Upper lobe of right lung (tissue), 1 donor: ENCODE measurements around the gene RAPGEF3. TPM values are rescaled to one million over a fixed set of nuclear protein-coding genes. Genes with fewer than 3 reads are reported as not detected.

ENCODE experiments used
- ATAC-seq: fragments of 200-7000 bp; cut with Tn5 transposase; one replicate; pipeline ENCODE4 v1.9.1; 2020; ENCODE audit warnings: mild to moderate bottlenecking, moderate library complexity
- DNase-seq: peaks from one replicate; pipeline ENCODE4 v3.0.0-alpha.2; 2020
- H3K27ac ChIP-seq: fragments of 200-600 bp; one replicate; pipeline ENCODE4 v1.8.0; 2022
- H3K27me3 ChIP-seq: fragments of 200-600 bp; one replicate; pipeline ENCODE4 v1.8.0; 2022; ENCODE audit warnings: mild to moderate bottlenecking
- H3K36me3 ChIP-seq: fragments of 200-600 bp; one replicate; pipeline ENCODE4 v1.8.0; 2022
- H3K4me1 ChIP-seq: fragments of 200-600 bp; one replicate; pipeline ENCODE4 v1.8.0; 2022
- H3K4me3 ChIP-seq: fragments of 200-600 bp; one replicate; pipeline ENCODE4 v1.8.0; 2022; ENCODE audit warnings: mild to moderate bottlenecking
- H3K9me3 ChIP-seq: fragments of 200-600 bp; one replicate; pipeline ENCODE4 v1.8.0; 2022
- intact Hi-C: fragments of 100-400 bp; cut with DNase I; formaldehyde crosslinking; loops from one replicate; pipeline ENCODE4 v1.11.0; 2022
- total RNA-seq: library from RNA; stranded (reverse); fragmentation: NEBNext Ultra II Directional; extraction: Animal tissue kit (Norgen Biotek cat#: 25700); gene quantifications from one replicate; pipeline ENCODE4 v1.2.1, GENCODE V29; 2021
- TF ChIP-seq, protein P1 (sequence below): fragments of 200-600 bp; IDR thresholded peaks from one replicate; pipeline ENCODE4 v1.8.0; 2022; ENCODE audit warnings: antibody characterized with exemption
- donor health status: DM: no; HTN: yes; CAD: no; lungs with severe emphysema.

RAPGEF3 gene
- total RNA-seq, 1 donor from 2014 or later: 69.6 TPM

DNA sequence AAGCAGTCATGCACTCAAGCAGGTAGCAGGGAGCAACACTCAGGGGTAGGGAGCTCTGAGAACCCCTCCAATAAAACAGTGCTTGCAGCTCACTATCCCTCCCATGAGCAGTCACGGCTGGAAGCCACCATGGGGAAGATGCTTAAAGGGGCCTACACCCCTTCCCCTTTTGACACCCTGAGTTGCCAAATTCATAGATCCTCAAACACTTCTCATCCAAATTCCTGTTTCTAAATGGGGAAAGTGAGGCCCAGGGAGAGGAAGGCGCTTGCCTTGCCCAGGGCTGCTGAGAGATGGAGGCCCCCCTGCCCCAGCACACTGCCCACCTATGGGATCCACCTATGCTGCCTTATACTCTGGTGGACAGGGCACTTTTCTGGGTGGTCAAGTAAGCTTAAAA, 26.2 kb downstream of the RAPGEF3 start:
- DNase-seq (no peak), ATAC-seq (no peak)
- no peaks in the 10 kb centered on the region for H3K36me3 ChIP-seq
- H3K4me3 ChIP-seq: no peak overlapping the region
- no peaks in the 10 kb centered on the region for H3K9me3 ChIP-seq
- peaks cover 31% of the 10 kb centered on the region for H3K4me1 ChIP-seq
- TF ChIP-seq, protein P1, sequence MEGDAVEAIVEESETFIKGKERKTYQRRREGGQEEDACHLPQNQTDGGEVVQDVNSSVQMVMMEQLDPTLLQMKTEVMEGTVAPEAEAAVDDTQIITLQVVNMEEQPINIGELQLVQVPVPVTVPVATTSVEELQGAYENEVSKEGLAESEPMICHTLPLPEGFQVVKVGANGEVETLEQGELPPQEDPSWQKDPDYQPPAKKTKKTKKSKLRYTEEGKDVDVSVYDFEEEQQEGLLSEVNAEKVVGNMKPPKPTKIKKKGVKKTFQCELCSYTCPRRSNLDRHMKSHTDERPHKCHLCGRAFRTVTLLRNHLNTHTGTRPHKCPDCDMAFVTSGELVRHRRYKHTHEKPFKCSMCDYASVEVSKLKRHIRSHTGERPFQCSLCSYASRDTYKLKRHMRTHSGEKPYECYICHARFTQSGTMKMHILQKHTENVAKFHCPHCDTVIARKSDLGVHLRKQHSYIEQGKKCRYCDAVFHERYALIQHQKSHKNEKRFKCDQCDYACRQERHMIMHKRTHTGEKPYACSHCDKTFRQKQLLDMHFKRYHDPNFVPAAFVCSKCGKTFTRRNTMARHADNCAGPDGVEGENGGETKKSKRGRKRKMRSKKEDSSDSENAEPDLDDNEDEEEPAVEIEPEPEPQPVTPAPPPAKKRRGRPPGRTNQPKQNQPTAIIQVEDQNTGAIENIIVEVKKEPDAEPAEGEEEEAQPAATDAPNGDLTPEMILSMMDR: no peak
- H3K27me3 ChIP-seq: no peaks in the 10 kb centered on the region
- intact Hi-C loops: no loop called here
- H3K27ac ChIP-seq: no peak overlapping the region

DNA sequence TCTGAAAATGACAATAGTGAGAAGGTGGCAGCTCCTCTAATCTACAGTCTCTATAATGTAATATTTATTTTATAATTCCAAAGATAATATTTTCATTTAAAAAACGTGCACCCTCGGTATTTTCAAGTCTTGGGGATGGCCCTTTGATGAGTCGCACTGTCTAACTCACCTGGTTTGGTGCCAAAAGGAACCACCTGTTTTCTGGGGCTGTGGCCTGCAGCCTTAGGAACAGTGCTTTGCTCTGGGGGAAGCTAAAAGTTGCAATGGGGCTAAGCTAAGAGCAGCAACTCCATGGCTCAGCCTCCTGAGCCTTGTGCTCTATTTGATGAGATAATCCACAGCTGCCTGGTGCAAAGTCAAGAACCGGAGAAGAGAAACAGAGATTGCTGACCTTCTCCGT, 27.0 kb downstream of the RAPGEF3 start:
- no peak for ATAC-seq
- peaks cover 24% of the 10 kb centered on the region for H3K4me1 ChIP-seq
- no peak overlapping the region for H3K4me3 ChIP-seq
- no peak overlapping the region for H3K27ac ChIP-seq
- TF ChIP-seq, protein P1: no peak
- H3K9me3 ChIP-seq: no peaks in the 10 kb centered on the region
- intact Hi-C loops: no loop called here
- no peaks in the 10 kb centered on the region for H3K27me3 ChIP-seq
- no peaks in the 10 kb centered on the region for H3K36me3 ChIP-seq
- no peak for DNase-seq

DNA sequence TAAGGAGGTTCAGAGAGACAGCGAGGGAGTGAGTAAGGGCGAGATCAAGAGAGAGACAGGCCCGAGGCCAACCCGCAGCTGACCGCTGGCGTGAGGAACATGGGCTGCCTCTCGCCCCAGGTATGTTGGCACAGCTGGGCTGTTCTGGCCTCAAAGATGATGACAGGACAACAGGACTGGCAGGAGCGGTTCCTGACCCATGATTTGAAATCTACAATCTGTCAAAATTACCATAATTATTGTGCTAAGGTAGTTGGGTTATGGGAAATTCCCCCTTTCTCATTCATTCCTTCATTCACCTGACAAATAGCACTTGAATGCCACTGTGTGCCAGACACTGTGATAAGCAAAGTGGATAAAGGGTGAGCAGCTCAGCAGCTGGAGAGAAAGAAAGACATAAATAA, 28.3 kb downstream of the RAPGEF3 start:
- Histone ChIP-seq H3K27ac (peak overlapping the region; percentile 37), H3K27me3 (no peaks in the 10 kb centered on the region), H3K36me3 (no peaks in the 10 kb centered on the region), H3K4me3 (no peak overlapping the region), H3K9me3 (no peaks in the 10 kb centered on the region), H3K4me1 (peaks cover 11% of the 10 kb centered on the region)
- intact Hi-C loops: no loop called here
- TF ChIP-seq, protein P1: no peak
- ATAC-seq: peak; percentile 63
- no peak for DNase-seq

DNA sequence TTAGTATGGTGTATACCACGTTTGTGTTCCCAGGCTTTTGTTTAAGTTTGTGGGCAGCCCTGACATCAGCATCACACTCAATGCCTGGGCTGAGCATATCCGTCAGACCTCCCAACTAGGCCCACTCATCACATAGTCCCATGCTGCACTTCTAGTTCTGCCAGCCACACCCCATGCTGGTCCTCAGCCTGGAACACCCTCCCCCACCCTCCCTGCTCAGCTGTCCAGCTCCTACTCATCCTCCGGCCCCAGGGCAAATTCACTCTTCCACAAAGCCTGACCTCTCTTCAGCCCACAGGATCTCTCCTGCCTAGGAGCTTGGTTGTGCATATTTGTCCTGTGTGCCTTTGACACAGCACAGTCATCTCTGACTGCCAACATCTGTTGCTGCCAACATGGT, 29.4 kb downstream of the RAPGEF3 start:
- no peak for ATAC-seq
- Histone ChIP-seq H3K4me3 (no peak overlapping the region), H3K27me3 (no peaks in the 10 kb centered on the region), H3K9me3 (no peaks in the 10 kb centered on the region), H3K36me3 (no peaks in the 10 kb centered on the region), H3K27ac (no peak overlapping the region), H3K4me1 (peaks cover 5% of the 10 kb centered on the region)
- TF ChIP-seq, protein P1: no peak
- DNase-seq: no peak
- intact Hi-C loops: no loop called here

DNA sequence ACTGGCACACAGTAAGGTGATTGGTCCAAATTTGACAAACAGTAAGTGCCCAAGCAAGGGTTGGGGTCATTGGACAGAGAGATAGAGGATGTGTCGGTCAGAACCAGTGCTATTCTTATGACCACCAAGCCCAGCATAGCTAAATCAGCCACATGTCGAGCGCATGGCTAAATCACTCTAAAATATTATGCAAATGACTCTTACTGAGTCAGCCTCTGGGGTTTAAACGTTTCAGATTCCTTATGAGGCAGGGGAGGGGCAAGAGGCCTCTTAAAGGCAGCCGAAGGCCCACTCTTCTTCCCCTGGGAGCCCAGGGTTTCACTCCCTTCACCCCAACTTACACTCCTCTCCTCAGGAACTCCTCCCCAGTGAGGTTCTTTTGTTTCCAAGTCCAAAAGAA, 32.8 kb downstream of the RAPGEF3 start:
- ATAC-seq (no peak), DNase-seq (no peak)
- Histone ChIP-seq H3K4me3 (no peak overlapping the region), H3K27me3 (no peaks in the 10 kb centered on the region), H3K27ac (no peak overlapping the region), H3K4me1 (peaks cover 5% of the 10 kb centered on the region), H3K9me3 (no peaks in the 10 kb centered on the region), H3K36me3 (no peaks in the 10 kb centered on the region)
- intact Hi-C loops: no loop called here
- TF ChIP-seq, protein P1: no peak

DNA sequence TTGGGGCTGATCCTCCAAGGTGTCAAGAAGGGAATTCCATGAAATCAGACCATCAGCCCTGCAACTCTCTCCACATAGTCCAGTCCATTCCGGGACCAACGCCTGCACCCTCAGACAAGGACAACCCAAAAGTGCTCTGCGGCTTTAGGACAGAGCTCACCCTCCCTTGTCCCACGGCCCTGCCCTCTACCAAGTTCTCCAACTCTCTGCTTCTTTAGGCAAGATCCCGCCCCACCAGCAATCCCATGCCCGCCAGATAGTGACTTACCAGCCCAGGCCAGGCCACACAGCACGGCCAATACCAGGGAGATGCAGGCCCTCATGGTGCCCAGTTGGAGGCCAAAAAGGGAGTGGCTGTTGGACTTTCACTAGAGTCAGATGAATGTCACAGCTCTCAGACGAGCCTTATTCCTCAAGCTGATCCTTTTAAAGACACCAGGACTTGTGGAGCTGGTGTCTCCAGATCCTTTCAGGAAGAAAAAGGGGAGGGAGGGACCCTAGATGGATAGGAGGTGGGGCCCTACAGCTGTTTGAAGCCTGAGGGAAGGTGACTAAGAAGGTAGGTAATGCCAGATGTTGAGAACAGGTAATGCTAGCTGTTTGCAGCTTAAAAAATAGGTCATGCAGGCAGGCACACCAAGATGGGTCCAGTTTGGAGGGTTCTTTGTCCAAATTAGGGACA, 33.4 kb downstream of the RAPGEF3 start, which contains the start of gene ENDOU:
ENDOU (minus strand) TSS at position 400 of the 682 bp plus-strand sequence; CDS start at position 323, 77 bp downstream.
- no peak for ATAC-seq
- no peak within 1 kb of the TSS for H3K27ac ChIP-seq
- H3K4me3 ChIP-seq: no peak within 1 kb of the TSS
- intact Hi-C loops: no loop called here
- DNase-seq: no peak
- H3K9me3 ChIP-seq: no peaks in the 10 kb centered on the region
- no peaks in the 10 kb centered on the region for H3K36me3 ChIP-seq
- H3K4me1 ChIP-seq: peaks cover 5% of the 10 kb centered on the region
- H3K27me3 ChIP-seq: no peaks in the 10 kb centered on the region
- TF ChIP-seq, protein P1: no peak
